Anterior cingulate cortex (tissue), 58 donors: ENCODE measurements around the gene RNF208.
"Not testable (repeated sequence)": the region's sequence is repeated elsewhere in the genome, so short reads cannot be mapped to it uniquely, and the experiment has no call there.

ENCODE experiments used
- DNase-seq, 58 donors: peaks; one replicate each; lab custom pipeline; 2025; lab: John Stamatoyannopoulos, UW

The RNF208 gene

GRCh38 chr9:137254624-137255447, 32.8 kb upstream of the RNF208 start, which contains the start of gene NELFB:
Gene NELFB, plus strand, starts transcription at chr9:137255327.
- DNase-seq, result peak; percentile 54 to 95 (median 89)

GRCh38 chr9:137253717-137254623, 31.9 kb upstream of the RNF208 start:
- DNase-seq, result peak in 1 of 58 donors; percentile 23

- no peak for DNase-seq
Measured at GRCh38 chr9:137252555-137253506, 30.8 kb upstream of the RNF208 start.

GRCh38 chr9:137251490-137252268, 29.6 kb upstream of the RNF208 start:
- no peak for DNase-seq

- no peak for DNase-seq
Measured at GRCh38 chr9:137251194-137251461, 29.1 kb upstream of the RNF208 start, which contains the start of gene STPG3. Gene STPG3, plus strand, starts transcription at chr9:137251286. Its CDS starts 1 bp downstream, at chr9:137251287.

GRCh38 chr9:137250329-137251193, 28.5 kb upstream of the RNF208 start:
- DNase-seq, result no peak

GRCh38 chr9:137247916-137248175, 25.8 kb upstream of the RNF208 start:
- no peak for DNase-seq

- DNase-seq, result no peak
Measured at GRCh38 chr9:137247135-137247915, 25.3 kb upstream of the RNF208 start.

GRCh38 chr9:137245450-137246421, 23.7 kb upstream of the RNF208 start:
- no peak for DNase-seq

GRCh38 chr9:137244486-137245449, 22.7 kb upstream of the RNF208 start:
- no peak for DNase-seq

GRCh38 chr9:137243626-137244485, 21.8 kb upstream of the RNF208 start:
- no peak for DNase-seq

GRCh38 chr9:137243266-137243625, 21.2 kb upstream of the RNF208 start:
- not testable (repeated sequence) for DNase-seq

- DNase-seq, result no peak
Measured at GRCh38 chr9:137242269-137243203, 20.5 kb upstream of the RNF208 start.
